Activated CD4-positive, CD25-positive, alpha-beta regulatory T cell (primary cell): Measurements from ENCODE around the gene CCNY.
"Not testable (repeated sequence)": the region's sequence is repeated elsewhere in the genome, so short reads cannot be mapped to it uniquely, and the experiment has no call there.

Experiments
- DNase-seq, 4 experiments: peaks; one replicate each; lab custom pipeline; 2025; lab: John Stamatoyannopoulos, UW

The CCNY gene

DNA sequence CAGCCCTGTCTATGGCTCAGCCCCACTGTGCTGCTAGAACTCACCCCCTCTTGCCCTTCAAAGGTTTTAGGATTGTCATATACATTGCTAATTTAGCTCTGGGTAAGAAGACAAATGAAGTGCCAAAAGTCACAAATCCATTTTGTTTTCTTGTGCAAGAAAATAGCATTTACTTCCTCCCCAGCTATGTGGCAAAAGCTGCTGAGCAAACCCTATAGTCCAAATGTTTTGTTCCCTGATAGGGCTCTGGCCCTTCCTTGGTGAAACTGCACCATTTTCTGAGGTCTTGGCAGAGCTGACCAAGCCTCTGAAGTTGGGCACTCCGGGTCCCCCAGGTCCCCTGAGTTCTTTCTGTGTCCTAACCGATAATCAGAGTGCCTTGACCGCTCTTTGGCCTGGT is 184.7 kb downstream of the CCNY start:
- DNase-seq: no peak

DNA sequence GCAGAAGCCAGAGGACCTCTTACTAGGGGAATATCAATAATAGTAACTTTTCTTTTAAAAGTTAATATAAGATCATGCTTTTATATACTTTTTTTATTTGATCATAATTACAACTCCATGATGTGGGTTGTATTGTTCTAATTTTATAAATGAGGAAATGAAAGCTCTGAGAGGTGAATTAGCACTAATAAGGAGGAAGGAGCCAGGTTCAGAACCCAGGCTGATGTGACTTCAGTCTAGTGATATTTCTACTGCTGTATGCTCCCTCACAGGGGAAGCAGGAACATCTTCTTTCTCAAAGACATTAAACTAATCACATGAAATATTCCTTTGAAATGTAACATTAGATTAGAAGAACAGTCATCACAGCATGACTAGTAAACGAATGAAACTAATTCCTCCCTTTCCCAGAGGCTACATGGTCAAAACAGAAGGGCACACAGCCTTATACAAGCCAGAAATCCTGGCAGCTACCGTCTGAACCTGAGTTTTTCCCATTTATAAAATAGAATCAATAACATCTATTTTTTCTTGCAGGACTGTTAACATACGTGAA is 187.4 kb downstream of the CCNY start:
- no peak for DNase-seq

DNA sequence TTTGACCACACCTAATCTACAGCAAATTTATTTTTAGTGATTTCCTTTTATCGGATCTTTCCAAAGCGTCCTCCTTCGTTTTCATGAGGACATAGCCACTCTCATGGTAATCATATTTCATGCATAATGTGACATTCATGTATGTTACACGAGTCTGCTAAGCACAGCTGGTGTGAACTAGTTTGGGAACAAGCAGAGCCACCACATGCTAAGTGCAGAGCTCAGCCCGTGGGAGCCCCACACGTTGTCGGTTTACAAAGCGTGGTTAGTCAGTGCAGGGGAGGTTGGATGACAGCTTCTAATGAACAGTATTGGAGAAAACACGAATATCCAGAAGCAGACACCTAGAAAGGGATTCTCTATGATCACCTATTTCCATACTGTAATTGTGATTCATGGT is 190.4 kb downstream of the CCNY start:
- DNase-seq: no peak

DNA sequence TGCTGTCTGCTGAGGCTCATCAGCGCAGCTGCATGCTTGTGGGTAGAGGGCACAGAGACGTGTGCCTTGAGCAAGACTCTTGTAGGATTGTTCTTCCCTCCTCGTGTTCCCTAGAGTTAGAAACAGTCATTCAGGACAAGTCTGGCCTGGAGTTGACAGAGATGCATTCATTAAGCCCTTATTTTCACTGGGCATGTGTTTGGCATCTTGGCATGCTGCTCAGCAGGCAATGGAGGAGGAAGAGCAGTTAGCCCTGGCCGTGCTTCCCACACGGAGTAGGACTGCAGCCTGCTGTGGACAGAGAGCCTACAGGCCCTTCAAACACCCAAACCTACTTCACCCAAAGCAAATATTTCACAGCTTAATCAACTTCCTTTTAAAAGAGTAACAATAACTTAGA is 195.8 kb downstream of the CCNY start:
- no peak for DNase-seq

DNA sequence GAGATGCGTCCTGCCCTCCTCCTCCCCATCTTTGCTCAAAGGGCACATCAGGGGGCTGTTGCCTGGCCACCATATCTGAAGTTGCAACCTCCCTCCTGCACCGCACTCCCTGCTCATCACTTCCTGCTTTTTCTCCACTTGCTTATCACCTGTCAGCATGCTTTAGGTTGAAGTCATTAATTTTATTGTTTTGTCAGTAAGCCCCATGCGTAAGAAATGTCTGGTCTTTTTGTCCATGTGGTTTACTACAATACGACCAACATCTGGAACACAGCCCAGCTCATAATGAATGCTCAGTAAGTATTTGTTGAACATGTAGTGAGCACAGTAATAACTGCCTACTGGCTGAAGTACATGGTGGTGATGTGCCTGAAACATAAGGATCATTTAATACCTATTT is 197.3 kb downstream of the CCNY start:
- no peak for DNase-seq

DNA sequence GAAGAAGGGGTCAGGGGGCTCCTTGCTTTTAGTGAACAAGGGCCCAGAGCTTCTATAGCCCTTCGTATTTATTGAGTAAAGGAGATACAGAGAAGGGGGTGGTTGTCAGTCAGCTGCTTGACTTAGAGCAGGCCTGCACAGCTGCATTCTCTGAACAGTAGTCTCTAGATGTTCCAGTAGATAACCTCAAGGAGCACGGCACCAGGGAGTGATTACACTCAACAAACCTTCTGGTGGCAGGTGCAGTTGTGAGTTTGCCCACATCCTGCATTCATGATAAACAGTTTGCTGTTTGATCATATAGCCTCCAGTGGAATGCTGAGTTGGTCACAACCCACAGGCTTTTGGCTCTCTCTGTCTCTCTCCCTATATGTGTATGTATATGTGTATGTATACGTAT is 198.8 kb downstream of the CCNY start:
- DNase-seq: no peak

DNA sequence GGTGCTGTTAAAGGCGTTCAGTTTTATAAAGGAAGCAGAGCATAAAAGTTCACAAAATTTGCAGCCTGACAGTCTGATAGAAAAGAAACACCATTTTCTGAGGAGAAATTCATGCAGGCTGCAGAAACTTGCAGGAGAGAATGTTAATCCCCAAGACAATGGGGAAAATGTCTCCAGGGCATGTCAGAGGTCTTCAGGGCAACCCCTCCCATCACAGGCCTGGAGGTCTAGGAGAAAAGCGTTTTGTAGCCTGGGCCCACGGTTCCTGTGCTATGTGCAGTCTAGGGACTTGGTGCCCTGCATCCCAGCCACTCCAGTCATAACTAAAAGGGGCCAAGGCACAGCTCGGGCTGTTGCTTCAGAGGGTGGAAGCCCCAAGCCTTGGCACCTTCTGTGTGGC is 200.5 kb downstream of the CCNY start:
- DNase-seq: no peak

DNA sequence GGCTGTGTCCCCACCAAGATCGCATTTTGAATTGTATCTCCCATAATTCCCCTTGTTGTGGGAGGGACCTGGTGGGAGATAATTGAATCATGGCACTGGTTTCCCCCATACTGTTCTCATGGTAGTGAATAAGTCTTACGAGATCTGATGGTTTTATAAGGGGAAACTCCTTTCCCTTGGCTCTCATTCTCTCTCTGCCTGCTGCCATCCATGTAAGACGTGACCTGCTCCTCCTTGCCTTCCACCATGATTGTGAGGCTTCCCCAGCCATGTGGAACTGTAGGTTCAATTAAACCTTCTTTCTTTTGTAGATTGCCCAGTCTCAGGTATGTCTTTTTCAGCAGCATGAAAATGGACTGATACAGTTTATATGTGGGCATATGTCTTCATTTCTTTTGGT is 201.6 kb downstream of the CCNY start:
- DNase-seq: not testable (repeated sequence)

DNA sequence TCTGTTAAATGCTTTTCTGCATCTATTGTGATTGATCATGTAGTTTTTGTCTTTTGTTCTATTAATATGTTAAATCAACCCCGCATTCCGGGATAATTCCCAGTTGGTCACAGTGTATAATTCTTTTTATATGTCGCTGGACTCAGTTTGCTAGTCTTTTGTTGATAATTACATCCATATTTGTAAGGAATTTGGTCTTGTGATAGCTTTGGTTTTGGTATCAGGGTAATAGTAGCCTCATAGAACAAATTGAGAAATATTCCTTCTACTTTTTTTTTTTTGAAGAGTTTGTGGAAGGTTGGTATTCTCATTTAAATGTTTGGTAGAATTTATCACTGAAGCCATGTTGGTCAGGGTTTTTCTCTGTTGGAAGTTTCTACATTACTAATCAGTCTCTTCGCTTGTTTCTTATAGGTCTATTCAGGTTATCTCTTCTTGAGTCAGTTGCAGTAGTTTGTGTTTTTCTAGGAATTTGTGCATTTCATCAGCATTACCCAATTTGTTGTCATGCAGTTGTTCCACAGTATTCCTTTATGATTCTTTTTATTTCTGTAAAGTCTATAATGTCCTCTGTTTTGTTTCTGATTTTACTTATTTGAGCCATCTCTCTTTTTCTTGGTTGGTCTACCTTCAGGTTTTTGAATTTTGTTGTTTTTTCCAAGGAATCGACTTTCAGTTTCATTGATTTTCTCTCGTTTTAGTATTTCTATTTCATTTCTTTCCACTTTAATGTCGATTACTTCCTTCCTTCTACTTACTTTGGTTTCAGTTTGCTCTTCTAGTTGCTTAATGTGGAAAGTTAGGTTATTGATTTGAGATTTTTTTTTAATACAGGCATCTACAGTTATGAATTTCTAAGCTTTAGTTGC is 204.2 kb downstream of the CCNY start:
- DNase-seq: no peak

DNA sequence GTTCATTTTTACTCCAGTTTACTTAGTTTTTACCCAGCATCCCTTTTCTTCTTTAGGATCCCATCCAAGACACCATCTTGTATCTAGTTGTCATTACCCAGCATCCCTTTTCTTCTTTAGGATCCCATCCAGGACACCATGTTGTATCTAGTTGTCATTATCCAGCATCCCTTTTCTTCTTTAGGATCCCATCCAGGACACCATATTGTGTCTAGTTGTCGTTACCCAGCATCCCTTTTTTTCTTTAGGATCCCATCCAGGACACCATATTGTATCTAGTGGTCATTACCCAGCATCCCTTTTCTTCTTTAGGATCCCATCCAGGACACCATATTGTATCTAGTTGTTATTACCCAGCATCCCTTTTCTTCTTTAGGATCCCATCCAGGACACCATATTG is 205.4 kb downstream of the CCNY start:
- DNase-seq: no peak

DNA sequence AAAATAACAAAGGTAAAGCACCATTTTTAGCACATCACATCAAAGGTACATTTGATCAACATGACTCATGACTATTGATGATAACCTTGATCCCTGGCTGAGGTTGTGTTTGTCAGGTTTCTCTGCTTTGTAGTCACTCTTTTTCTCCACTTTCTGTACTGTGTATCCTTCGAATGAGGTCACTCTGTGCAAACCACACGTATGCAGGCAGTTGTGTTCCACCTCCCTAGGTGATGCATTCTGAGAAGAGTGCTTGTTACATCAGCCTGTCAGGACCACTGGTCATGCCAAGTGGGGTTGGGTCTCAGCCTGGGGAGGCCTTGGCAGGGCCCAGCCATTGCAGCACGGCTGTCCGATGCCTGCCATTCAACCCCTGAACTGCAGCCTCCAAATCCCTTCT is 206.0 kb downstream of the CCNY start:
- no peak for DNase-seq

DNA sequence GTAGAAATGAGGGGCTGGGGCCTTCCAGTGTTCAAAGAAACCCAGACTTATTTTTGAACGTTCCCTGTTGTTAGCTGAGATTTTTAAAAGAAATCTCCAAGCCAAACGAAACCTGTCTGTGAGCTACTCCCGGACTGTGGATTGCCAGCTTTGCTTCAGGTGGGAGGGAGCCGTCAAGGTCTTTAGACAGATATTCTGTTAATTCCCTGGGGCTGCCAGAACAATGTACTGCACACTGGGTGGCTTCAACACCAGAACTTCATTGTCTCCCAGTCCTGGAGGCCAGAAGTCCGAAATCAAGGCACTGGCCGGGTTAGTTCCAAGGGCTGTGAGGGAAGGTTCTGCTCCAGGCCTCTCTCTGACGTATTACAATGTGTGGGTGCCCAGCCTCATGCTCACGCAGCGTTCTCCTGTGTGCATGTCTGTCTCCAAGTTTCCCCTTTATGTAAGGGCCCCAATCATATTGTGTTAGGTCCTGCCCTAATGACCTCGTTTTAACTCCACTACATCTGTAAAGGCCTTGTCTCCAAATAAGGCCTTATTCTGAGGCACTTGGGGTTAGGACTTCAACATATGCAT is 208.9 kb downstream of the CCNY start:
- DNase-seq: no peak

DNA sequence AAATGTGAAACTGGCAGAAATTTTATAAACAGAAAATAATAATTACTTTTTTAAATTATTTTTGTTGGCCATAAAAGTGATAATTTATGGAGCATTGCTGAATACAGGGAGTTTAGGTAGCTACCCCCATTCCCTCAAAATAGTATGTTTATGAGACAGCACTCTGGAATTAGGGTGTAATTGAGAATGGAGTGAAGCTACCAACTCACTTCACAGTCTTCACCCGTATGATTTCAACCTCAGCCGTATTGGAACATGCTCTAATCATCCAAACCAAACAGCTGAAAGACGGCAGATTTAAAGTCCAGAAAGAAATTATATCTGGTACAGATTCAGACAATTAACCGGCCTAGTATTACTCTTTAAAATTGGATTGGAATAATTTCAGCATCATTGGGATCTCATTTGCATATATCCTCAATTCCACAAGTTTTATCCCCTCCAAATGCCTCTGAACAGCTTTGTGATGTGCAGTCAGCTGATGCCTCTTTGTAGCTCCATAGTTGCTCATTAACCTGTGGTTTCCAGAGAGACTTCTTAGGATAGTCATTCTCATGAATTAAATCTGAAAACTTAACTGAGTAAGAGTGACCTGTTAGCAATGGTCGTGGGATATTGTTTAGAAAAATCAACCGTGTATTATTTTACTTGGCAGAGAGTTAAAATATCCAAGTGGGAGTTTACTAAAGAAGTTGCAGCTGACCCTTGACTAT is 209.7 kb downstream of the CCNY start:
- DNase-seq: no peak

DNA sequence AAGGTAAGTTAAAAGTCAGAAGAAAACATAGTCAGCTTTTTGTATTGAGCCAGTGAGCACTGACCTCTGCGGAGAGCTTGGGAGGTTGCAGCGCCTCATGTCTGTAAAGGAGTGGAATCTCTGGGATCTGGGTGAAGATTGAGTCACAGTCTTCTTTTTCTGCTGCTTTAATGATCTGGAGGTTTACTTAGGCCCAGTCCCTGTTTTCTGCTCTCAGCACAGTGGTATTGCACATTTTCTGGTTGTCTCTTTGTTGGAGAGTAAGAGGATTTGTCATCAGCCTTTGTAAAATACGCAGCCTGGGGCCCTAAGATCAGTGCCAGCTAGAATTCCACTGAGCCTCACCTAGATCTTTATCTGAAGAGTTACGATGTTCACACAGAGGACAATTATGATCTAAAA is 210.5 kb downstream of the CCNY start:
- no peak for DNase-seq

DNA sequence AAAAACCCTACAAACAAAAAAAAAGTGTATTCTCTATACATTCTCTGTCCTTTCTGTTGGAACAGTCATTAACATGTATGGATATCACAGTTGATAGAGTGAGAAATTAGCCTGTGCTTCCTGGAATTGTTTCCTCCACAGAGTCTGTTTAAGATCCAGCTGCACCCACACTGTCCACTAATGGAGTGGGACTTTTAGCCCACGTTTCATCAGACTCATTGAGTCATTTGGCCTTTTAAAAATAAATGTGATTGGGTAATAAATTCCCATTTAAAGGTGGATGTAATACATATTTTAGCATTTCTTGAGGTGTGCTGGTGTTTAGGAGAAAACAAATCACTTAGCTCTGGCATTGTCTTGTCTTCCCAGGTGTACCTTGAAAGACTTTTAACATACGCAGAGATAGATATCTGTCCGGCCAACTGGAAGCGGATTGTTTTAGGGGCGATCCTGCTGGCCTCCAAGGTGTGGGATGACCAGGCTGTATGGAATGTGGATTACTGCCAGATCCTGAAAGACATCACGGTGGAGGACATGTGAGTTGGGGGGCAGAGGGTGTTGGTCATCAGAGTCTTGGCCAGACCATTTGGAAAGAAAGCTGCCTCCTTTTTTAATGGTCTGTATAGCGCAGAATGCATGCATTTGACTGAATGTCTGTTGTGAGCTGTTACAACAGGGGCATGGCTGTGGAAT is 216.5 kb downstream of the CCNY start:
- no peak for DNase-seq

DNA sequence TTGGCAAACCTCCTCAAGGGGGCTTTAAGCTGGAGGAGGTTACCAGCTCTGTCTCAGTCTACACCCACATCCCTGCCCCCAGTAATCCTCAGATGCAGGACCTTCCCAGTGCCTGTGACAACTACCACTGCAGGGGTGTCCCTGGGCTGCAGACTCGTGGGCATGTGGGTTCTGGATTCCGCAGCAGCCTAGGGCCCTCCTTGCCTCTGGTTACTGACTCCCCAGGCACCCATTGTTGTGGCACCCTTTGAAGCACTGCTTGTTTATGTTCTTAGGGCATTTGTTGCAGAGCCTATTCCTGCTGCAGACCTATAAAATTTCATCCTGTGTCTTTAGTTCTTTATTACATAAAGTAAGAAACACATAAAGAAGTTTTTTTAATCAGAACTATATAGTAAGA is 217.7 kb downstream of the CCNY start:
- DNase-seq: no peak

DNA sequence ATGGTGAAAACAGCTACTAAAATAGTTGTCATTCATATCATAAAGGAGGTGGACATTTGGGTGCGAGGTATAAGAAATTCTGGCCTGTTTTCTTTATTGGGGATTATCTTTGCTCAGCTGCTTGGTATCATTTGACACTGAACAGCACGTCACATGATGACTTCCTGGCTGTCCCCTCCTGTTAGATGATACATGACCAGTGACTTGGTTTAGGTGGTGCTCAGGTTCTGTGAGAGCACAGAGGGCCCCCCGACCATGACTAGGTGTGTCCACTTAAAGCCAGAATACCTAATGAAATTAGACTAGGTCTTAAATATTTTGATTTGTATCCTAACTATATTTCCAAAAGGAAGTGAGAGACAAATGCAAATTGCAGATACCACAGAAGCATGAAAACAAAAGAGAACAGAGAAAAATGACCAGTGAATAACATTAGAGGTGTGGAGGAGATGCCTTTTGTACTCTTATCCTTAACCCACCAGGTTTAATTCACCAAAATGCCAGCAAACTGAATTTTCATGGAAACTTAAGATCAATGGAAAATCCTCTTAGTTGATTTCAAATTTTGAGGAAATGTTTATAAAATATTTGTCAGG is 218.2 kb downstream of the CCNY start:
- DNase-seq: no peak

DNA sequence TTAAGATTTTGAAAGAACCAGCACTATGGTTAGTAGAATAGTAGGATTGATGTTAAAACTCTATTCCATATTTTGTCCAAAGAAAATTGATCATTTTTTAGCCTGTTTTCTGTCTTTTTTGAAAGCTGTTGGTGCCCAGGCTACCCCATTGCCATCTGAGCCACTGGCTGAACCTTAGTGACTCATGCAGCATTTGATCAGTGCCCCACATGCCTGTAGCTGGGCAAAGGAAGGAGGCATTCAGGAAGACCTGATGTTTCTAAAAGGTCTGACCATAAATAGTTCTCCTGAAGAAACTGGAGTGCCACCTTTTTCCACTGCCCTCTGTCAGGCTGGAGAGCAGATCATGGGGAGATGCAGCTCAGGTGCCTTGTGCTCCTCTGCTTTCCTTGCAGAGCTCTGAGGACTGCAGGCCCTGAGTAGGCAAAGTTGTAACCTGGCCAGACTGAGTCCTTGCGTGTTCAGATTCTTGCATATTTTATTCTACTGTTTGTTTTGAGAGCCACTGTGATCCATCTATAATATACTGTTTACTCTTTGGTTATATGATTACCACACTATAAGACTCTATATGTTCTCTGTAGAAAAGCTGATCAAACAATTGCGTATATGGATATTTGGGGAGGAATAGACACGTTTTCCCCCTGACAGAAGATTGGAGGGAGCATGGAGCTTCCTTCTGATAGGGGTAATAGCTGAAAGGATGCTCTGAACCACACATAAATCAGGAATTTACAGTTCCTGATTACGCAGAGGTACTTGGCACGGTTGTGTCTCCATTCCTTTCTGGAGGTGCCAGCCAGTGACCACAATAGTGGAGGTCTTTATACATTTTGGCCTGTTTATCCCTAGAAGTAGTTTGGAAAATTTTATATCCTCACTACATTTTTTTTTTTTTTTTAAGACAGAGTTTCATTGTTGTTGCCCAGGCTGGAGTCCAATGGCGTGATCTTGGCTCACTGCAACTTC is 219.9 kb downstream of the CCNY start:
- DNase-seq: no peak

DNA sequence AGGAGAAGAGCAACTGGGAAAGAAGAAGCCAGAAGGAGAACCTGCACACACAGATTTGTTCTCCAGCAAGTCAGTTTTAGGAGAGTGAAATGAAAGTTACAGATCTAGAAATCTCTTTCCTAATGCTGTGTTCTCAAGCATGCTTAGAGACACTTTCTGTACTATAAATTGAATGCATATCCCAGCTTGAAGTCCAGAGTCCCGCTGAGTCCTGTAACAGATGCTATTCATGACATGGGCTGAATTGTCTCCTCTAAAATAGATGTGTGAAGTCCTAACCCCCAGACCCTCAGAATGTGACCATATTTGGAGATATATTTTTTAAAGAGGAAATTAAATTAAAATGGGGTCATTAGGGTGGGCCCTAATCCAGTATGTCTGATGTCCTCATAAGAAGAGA is 222.0 kb downstream of the CCNY start:
- no peak for DNase-seq

DNA sequence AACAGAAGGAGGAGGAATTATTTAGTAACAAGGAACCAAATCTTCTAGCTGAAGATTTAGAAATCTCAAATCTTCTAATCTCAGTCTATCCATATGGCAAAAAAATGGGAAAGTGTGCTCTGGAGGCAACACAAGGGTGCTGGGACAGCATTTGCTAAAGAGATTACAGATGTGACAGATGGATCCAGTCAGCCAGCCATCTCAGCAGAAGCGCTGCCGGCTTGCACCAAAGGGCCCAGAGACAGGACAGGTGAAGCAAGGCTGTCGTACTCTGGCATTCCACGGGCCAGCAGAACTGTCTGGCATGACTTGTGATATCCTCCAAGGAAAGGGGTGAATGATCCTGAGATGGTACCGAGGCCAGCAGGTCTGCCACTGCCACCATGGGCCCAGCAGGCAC is 223.1 kb downstream of the CCNY start:
- DNase-seq: no peak

DNA sequence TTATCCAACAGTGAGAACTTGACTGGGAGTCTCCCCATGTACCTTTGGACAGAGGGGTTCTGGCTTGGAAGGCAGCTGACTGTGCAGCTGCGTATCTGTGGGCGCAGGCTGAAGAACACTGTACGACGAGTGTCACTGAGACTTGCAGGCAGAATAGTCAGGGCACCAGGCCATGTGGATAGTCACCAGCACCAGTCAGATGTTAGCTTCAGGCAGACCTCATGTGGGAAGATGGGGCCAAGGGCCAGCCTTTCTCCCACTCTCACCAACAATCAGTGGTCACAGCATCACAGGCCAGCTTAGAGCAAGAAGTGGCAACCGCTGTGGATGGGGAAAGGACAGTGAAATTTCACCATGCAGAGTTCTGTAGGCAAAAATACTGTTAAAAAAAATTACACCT is 225.4 kb downstream of the CCNY start:
- DNase-seq: no peak
